ENCODE data around the gene UXS1. TPM values are rescaled to one million over a fixed set of nuclear protein-coding genes. Genes with fewer than 3 reads are reported as not detected.

UXS1 gene
- total RNA-seq, 2 experiments from 2014 or later = 20.5 to 21.9 TPM

DNA sequence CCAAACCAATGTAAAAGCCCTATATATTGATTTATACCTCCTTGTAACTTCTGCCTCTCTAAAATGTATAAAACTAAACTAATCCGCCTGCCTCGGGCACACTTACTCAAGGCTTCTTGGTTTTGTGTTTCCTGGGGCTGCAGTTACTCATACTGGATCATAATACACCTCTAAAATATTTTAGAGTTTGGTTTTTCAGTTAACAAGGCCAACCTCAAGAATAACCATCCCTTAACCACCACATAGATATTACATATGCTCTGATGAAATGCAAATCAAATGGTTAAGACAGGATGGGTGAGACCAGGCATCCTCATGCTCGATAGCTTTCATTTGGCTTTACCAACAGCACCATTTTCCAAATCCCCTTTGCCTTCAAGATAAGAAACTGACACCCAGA is 46.4 kb downstream of the UXS1 start:
- no peaks in the 10 kb centered on the region for H3K79me2 ChIP-seq (ENCODE audit: insufficient read depth, low read depth, low read length)
- POLR2A ChIA-PET = no interaction called here
- no peak overlapping the region for H2AFZ ChIP-seq (ENCODE audit: low read length)
- CTCF ChIA-PET (ENCODE audit: unreplicated experiment) = no interaction called here
- no peaks in the 10 kb centered on the region for H3K9me3 ChIP-seq (ENCODE audit: low read length)
- no peaks in the 10 kb centered on the region for H4K20me1 ChIP-seq (ENCODE audit: insufficient read depth, low read length)
- no peak overlapping the region for H3K4me3 ChIP-seq (ENCODE audit: low read depth, low read length, poor library complexity, severe bottlenecking)
- H3K27ac ChIP-seq (ENCODE audit: low read depth, low read length, poor library complexity, severe bottlenecking) = no peak overlapping the region
- H3K36me3 ChIP-seq (ENCODE audit: insufficient read depth, low read length) = peaks cover 10% of the 10 kb centered on the region; the same call in 1 of the 2 replicates
- intact Hi-C loops (cut with micrococcal nuclease; ENCODE audit: unreplicated experiment) = no loop called here
- H3K9me2 ChIP-seq (ENCODE audit: insufficient read depth, low read length) = no peaks in the 10 kb centered on the region
- TF ChIP-seq, protein P1, sequence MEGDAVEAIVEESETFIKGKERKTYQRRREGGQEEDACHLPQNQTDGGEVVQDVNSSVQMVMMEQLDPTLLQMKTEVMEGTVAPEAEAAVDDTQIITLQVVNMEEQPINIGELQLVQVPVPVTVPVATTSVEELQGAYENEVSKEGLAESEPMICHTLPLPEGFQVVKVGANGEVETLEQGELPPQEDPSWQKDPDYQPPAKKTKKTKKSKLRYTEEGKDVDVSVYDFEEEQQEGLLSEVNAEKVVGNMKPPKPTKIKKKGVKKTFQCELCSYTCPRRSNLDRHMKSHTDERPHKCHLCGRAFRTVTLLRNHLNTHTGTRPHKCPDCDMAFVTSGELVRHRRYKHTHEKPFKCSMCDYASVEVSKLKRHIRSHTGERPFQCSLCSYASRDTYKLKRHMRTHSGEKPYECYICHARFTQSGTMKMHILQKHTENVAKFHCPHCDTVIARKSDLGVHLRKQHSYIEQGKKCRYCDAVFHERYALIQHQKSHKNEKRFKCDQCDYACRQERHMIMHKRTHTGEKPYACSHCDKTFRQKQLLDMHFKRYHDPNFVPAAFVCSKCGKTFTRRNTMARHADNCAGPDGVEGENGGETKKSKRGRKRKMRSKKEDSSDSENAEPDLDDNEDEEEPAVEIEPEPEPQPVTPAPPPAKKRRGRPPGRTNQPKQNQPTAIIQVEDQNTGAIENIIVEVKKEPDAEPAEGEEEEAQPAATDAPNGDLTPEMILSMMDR (conservative IDR thresholded peaks at IDR 0.05; ENCODE audit: low read length) = no peak
- no peak for TF ChIP-seq EZH2phosphoT487 (IDR thresholded peaks at IDR 0.05; ENCODE audit: borderline replicate concordance, low read depth, low read length)
- no peak for DNase-seq (ENCODE audit: low spot score)
- H3K4me2 ChIP-seq (ENCODE audit: low read length) = no peak overlapping the region
- no TSS peak for BruUV-seq (replicated peaks)
- no peaks in the 10 kb centered on the region for H3K4me1 ChIP-seq (ENCODE audit: insufficient read depth, low read length, poor library complexity, severe bottlenecking)

DNA sequence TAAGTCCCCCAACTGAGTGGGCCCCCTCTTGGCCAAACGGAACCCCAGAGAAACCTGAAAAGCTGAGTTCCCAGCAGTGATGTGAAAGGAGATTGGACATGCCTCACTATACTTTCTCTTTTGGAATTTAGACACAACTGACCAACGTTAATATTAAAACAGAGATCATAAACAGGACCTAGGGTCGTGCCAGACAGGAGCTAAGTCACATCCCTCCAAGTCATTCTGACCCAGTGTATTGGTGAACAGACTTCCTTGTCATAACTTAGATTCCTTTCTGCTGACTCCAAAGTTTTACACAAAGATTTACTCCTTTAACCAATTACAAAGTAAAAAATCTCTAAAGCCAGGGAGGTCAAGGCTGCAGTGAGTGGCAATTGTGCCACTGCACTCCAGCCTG is 46.9 kb downstream of the UXS1 start:
- no peak overlapping the region for H3K27ac ChIP-seq (ENCODE audit: low read depth, low read length, poor library complexity, severe bottlenecking)
- no TSS peak for BruUV-seq (replicated peaks)
- H3K79me2 ChIP-seq (ENCODE audit: insufficient read depth, low read depth, low read length) = no peaks in the 10 kb centered on the region
- no peak for TF ChIP-seq EZH2phosphoT487 (IDR thresholded peaks at IDR 0.05; ENCODE audit: borderline replicate concordance, low read depth, low read length)
- TF ChIP-seq, protein P1 (conservative IDR thresholded peaks at IDR 0.05; ENCODE audit: low read length) = no peak
- no peaks in the 10 kb centered on the region for H3K9me3 ChIP-seq (ENCODE audit: low read length)
- H4K20me1 ChIP-seq (ENCODE audit: insufficient read depth, low read length) = no peaks in the 10 kb centered on the region
- no peak overlapping the region for H3K4me2 ChIP-seq (ENCODE audit: low read length)
- H3K9me2 ChIP-seq (ENCODE audit: insufficient read depth, low read length) = no peaks in the 10 kb centered on the region
- no peak overlapping the region for H2AFZ ChIP-seq (ENCODE audit: low read length)
- peaks cover 14% of the 10 kb centered on the region; the same call in 1 of the 2 replicates for H3K36me3 ChIP-seq (ENCODE audit: insufficient read depth, low read length)
- no peak overlapping the region for H3K4me3 ChIP-seq (ENCODE audit: low read depth, low read length, poor library complexity, severe bottlenecking)
- intact Hi-C loops (cut with micrococcal nuclease; ENCODE audit: unreplicated experiment) = no loop called here
- no peaks in the 10 kb centered on the region for H3K4me1 ChIP-seq (ENCODE audit: insufficient read depth, low read length, poor library complexity, severe bottlenecking)
- no peak for DNase-seq (ENCODE audit: low spot score)
- POLR2A ChIA-PET = no interaction called here
- CTCF ChIA-PET (ENCODE audit: unreplicated experiment) = no interaction called here

DNA sequence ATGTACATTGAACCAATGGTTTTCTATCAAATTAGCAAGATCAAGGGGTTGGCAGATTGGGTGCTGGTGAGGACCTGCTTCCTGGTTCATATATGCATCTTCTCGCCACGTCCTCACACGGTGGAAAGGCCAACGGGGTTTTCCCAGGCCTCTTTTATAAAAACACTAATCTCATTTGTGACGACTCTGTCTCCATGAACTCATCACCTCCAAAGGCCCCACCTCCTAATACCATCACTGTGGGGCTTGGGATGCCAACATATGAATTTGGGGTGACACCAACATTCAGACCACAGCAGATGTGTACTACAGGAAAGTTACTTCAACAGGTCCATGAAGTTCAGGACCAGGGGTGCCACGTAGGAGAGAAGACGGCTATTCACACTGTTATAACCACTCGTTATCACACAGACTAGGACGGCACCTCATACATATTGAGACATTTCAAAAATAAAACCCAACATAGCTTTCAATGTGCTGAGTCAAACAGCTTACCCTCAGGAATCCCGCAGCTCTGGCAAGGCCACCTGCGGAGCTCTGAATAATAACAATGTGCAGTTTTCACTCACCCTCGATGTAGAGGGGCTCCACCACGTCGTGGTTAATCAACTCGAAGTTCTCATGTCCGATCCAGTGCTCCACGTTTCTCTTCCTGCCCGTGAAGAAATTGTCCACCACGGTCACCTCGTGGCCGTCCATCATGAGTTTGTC is 49.3 kb downstream of the UXS1 start:
- POLR2A ChIA-PET = no interaction called here
- intact Hi-C loops (cut with micrococcal nuclease; ENCODE audit: unreplicated experiment) = no loop called here
- Histone ChIP-seq H3K79me2 (ENCODE audit: insufficient read depth, low read depth, low read length) (no peaks in the 10 kb centered on the region), H3K27ac (ENCODE audit: low read depth, low read length, poor library complexity, severe bottlenecking) (no peak overlapping the region), H2AFZ (ENCODE audit: low read length) (no peak overlapping the region), H3K9me3 (ENCODE audit: low read length) (no peaks in the 10 kb centered on the region), H3K4me3 (ENCODE audit: low read depth, low read length, poor library complexity, severe bottlenecking) (no peak overlapping the region), H3K9me2 (ENCODE audit: insufficient read depth, low read length) (no peaks in the 10 kb centered on the region), H4K20me1 (ENCODE audit: insufficient read depth, low read length) (no peaks in the 10 kb centered on the region), H3K36me3 (ENCODE audit: insufficient read depth, low read length) (peaks cover 14% of the 10 kb centered on the region; the same call in 1 of the 2 replicates), H3K4me2 (ENCODE audit: low read length) (no peak overlapping the region), H3K4me1 (ENCODE audit: insufficient read depth, low read length, poor library complexity, severe bottlenecking) (peaks cover 4% of the 10 kb centered on the region)
- CTCF ChIA-PET (ENCODE audit: unreplicated experiment) = no interaction called here
- no peak for DNase-seq (ENCODE audit: low spot score)
- no TSS peak for BruUV-seq (replicated peaks)
- TF ChIP-seq, protein P1 (conservative IDR thresholded peaks at IDR 0.05; ENCODE audit: low read length) = no peak
- TF ChIP-seq EZH2phosphoT487 (IDR thresholded peaks at IDR 0.05; ENCODE audit: borderline replicate concordance, low read depth, low read length) = no peak
